ENCODE measurements around the gene HHIPL1.

DNA sequence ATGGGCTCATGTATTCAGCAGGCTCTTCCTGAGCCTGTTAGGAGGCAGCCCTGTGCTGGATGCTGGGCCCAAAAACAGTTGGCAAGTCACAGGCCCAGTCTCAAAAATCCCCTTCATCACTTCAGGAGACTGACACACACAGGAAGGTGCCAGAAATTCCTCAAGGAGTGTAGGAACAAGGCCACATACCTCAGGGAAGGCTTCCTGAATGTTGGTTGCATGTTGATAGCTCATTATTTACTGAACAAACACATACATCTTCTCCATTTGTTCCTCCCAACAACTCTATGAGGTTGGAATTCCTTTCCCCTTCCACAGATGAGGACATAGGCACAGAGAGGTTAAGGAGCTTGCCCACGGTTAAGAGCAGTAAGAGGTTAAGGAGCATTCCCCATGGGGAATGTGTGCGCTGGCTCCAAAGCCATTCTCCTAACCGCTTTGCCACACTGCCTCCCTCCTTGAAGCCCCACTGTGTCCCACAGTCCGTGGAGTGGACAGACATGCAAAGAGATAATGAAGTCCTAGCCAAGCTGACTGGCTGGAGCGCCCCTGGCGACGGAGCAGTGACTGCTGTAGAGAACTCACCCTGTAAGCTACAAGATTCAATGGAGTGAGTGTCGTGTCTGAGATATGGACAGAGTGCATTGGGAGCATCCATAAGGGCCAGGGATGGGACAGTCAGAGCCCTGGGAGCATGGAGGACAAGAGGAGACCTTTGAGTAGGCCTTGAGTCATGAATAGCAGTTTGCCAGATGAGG is 3.3 kb downstream of the HHIPL1 start:
- TF ChIP-seq, protein P1, sequence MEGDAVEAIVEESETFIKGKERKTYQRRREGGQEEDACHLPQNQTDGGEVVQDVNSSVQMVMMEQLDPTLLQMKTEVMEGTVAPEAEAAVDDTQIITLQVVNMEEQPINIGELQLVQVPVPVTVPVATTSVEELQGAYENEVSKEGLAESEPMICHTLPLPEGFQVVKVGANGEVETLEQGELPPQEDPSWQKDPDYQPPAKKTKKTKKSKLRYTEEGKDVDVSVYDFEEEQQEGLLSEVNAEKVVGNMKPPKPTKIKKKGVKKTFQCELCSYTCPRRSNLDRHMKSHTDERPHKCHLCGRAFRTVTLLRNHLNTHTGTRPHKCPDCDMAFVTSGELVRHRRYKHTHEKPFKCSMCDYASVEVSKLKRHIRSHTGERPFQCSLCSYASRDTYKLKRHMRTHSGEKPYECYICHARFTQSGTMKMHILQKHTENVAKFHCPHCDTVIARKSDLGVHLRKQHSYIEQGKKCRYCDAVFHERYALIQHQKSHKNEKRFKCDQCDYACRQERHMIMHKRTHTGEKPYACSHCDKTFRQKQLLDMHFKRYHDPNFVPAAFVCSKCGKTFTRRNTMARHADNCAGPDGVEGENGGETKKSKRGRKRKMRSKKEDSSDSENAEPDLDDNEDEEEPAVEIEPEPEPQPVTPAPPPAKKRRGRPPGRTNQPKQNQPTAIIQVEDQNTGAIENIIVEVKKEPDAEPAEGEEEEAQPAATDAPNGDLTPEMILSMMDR (conservative IDR thresholded peaks at IDR 0.05; ENCODE audit: low read length): no peak
- no peak for TF ChIP-seq EZH2phosphoT487 (IDR thresholded peaks at IDR 0.05; ENCODE audit: borderline replicate concordance, low read depth, low read length)
